HG02763 (cell line): ENCODE measurements around the gene FOXR1.
"Not testable (repeated sequence)": the region's sequence is repeated elsewhere in the genome, so short reads cannot be mapped to it uniquely, and the experiment has no call there.

Experiments
- ATAC-seq: cut with Tn5 transposase; IDR thresholded peaks from one replicate; pipeline ENCODE4 v1.9.1; 2021; ENCODE audit warnings: mild to moderate bottlenecking, moderate library complexity; ENCODE audit not compliant: unreplicated experiment

Gene FOXR1

GRCh38 chr11:118947091-118947490, 24.5 kb upstream of the FOXR1 start:
- ATAC-seq: no peak

DNA sequence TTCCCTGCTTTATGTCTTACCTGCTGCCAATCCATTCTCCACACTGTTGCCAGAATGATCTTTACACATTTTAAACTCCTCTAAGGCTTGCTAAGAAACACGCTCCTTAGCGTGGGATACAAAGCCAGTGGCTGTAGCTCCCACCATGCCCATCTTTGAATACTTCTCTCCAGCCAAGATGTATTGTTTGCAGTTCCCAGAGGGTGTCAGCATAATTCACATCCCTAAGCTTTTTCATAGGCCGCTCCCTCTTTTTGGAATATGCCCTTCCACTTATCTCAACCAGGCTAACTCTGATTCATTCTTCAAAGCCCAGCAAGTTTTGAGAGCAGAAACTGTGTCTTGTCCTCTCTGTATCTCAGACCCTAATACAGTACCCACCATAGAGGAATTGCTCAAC, 23.6 kb upstream of the FOXR1 start:
- ATAC-seq: no peak

GRCh38 chr11:118953265-118953664, 18.3 kb upstream of the FOXR1 start:
- ATAC-seq: no peak

DNA sequence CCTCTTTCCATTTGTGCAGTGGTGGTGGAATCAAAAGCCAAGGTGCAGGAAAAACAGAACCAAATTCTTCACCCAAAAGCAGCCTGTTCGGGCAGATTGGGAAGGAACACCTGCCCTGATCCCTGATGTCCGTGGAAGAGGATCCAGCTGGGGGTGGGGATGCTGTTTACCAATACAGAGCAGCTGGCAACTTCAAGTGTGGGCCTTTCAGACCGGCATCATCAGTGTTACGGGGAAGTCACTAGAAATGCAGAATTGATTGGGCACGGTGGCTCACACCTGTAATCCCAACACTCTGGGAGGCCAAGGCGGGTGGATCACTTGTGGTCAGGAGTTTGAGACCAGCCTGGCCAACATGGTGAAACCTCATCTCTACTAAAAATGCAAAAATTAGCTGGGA, 17.6 kb upstream of the FOXR1 start:
- not testable (repeated sequence) for ATAC-seq

- ATAC-seq: no peak
These were observed 15.3 kb upstream of the FOXR1 start, which contains the start of gene UPK2 for GRCh38 chr11:118956094-118956846. TSS of gene UPK2 (plus strand) at chr11:118956298. CDS start at chr11:118956351, 53 bp downstream.

GRCh38 chr11:118956847-118957469, 14.6 kb upstream of the FOXR1 start:
- no peak for ATAC-seq

- no peak for ATAC-seq
These were observed 14.0 kb upstream of the FOXR1 start for GRCh38 chr11:118957549-118957948.

DNA sequence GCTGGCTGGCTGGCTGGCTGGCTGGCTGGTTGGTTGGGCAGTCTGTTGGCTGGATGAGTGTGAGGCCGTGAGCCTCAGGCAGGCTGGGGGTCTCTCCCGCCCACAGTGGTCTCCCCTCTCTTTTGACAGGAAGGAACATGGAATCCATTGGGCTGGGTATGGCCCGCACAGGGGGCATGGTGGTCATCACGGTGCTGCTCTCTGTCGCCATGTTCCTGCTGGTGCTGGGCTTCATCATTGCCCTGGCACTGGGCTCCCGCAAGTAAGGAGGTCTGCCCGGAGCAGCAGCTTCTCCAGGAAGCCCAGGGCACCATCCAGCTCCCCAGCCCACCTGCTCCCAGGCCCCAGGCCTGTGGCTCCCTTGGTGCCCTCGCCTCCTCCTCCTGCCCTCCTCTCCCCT, 13.6 kb upstream of the FOXR1 start:
- no peak for ATAC-seq

GRCh38 chr11:118958577-118958976, 13.0 kb upstream of the FOXR1 start:
- ATAC-seq: no peak

- ATAC-seq: no peak
These were observed 10.4 kb upstream of the FOXR1 start for GRCh38 chr11:118961189-118961588.

DNA sequence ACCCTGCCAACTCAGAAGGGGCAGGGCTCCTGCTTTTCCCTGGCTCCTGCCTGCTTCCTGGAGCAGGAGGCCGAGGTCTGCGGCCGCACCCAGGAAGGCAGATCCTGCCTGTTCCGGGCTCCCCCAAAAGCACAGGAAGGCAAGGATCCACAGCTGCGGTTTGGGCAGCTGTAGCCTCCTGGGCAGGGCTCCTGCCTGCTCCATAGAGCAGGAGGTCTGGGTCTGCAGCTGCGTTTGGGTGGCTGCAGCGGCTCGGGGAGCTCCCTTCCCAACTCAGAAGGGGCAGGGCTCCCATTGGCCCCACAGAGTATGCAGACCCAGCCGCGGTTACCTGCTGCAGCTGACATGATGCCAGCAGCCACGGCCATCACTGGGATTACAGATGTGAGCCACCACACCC, 10.0 kb upstream of the FOXR1 start:
- no peak for ATAC-seq

DNA sequence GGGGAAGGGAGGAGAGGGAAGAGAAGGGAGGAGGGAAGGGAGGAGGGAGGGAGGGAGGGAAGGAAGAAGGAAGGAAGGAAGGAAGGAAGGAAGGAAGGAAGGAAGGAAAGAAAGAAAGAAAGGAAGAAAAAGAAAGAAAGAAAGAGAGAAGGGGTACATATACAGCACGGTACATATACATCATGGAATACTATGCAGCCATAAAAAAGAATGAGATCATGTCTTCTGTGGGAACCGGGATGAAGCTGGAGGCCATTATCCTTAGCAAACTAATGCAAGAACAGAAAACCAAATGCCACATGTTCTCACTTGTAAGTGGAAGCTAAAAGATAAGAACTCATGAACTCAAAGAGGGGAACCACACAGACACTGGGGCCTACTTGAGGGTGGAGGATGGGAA, 2.1 kb upstream of the FOXR1 start:
- ATAC-seq: not testable (repeated sequence)

- no peak for ATAC-seq
These were observed 2.4 kb downstream of the FOXR1 start for GRCh38 chr11:118973985-118974384.

GRCh38 chr11:118975771-118976709, 4.5 kb downstream of the FOXR1 start:
- no peak for ATAC-seq

GRCh38 chr11:118979434-118979833, 7.9 kb downstream of the FOXR1 start:
- ATAC-seq: no peak

DNA sequence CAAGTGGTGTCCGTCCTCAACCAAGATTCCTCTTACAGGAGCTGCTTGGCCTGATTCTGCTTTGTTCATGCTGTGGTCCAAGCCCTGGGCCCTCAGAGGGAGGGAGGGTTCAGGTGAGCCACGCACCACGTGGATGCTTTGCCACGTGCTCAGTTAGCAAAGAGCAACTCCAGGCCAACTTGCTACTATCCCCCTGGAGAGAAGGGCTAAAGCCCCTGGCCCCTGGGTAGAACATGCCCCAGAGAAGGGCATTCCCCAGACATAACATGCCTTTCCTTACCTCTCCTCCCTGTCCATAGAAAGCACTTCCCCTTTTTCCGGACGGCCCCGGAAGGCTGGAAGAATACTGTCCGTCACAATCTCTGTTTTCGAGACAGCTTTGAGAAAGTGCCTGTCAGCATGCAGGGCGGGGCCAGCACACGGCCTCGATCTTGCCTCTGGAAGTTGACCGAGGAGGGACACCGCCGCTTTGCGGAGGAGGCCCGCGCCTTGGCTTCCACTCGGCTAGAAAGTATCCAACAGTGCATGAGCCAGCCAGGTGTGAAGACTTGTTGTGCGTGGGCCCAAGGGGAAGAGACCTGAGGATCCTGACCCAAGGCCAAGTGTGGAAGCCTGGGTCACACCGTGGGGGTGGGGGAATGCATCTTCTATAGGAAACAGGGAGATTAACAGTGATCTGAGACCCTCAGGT, 8.8 kb downstream of the FOXR1 start:
- ATAC-seq: no peak

- not testable (repeated sequence) for ATAC-seq
These were observed 12.8 kb downstream of the FOXR1 start for GRCh38 chr11:118984337-118984736.

- no peak for ATAC-seq
These were observed 13.3 kb downstream of the FOXR1 start for GRCh38 chr11:118984825-118985224.

DNA sequence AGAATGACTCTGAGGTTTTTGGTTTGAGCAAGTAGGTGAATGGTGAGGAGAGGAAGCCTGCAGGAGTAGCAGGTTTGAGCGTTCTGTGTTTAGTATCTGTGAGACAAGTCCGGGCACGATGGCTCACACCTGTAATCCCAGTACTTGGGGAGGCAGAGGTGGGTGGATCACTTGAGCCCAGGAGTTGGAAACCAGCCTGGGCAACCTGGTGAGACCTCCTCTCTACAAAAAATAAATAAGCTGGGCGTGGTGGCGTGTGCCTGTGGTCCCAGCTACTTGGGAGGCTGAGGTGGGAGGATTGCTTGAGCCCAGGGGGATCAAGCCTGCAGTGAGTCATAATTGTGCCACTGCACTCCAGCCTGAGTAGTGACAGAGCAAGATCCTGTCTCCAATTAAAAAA, 16.7 kb downstream of the FOXR1 start:
- ATAC-seq: no peak

DNA sequence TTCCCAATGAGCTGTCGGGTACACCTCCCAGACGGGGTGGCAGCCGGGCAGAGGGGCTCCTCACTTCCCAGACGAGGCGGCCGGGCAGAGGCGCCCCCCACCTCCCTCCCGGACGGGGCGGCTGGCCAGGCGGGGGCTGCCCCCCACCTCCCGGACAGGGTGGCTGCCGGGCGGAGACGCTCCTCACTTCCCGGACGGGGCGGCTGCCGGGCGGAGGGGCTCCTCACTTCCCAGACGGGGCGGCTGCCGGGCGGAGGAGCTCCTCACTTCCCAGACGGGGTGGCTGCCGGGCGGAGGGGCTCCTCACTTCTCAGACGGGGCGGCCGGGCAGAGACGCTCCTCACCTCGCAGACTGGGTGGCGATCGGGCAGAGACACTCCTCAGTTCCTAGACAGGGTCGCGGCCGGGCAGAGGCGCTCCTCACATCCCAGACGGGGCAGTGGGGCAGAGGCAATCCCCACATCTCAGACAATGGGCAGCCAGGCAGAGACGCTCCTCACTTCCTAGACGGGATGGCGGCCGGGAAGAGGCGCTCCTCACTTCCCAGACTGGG, 20.0 kb downstream of the FOXR1 start:
- not testable (repeated sequence) for ATAC-seq
